H1 (cell line): Measurements from ENCODE around the gene GH2. TPM values are rescaled to one million over a fixed set of nuclear protein-coding genes. Genes with fewer than 3 reads are reported as not detected.

Source experiments
- CTCF ChIA-PET: fragments of 300-600 bp; sonication (Branson Sonifier 250); formaldehyde crosslinking; loops from one replicate; lab custom pipeline; 2021; ENCODE audit not compliant: partially characterized antibody; lab: Charles Lee
- POLR2A ChIA-PET: fragments of 300-600 bp; sonication (Branson Sonifier 250); formaldehyde crosslinking; loops from one replicate; lab custom pipeline; 2021; ENCODE audit warnings: inconsistent platforms; ENCODE audit not compliant: partially characterized antibody; lab: Charles Lee
- DNase-seq, 2 experiments: peaks; one replicate each; pipeline versions ENCODE4 v3.0.0 to v3.0.0-alpha.2; 2010 to 2022; ENCODE audit warnings: low spot score in 2 of 2, low read depth in 1 of 2, mixed read lengths in 1 of 2
- FAIRE-seq: peaks from 2 replicates; lab custom pipeline; 2011; peaks lifted over from hg19 to GRCh38; lab: Jason Lieb, UNC
- H2AFZ ChIP-seq: 2 replicates; pipeline ENCODE4 v1.8.1; 2012; ENCODE audit warnings: low read length, inconsistent platforms
- H2AK5ac ChIP-seq: 2 replicates; pipeline ENCODE4 v1.6.1; 2013; ENCODE audit warnings: low read depth, low read length
- H2BK120ac ChIP-seq: replicated peaks from 2 replicates; pipeline ENCODE3; 2013; ENCODE audit warnings: low read depth, low read length, inconsistent platforms
- H2BK12ac ChIP-seq: 2 replicates; pipeline ENCODE4 v1.6.1; 2013; ENCODE audit warnings: low read depth, low read length
- H2BK15ac ChIP-seq: 2 replicates; pipeline ENCODE4 v1.6.1; 2013; ENCODE audit warnings: low read length
- H2BK20ac ChIP-seq: 2 replicates; pipeline ENCODE4 v1.6.1; 2013; ENCODE audit warnings: low read length
- H2BK5ac ChIP-seq: 2 replicates; pipeline ENCODE4 v1.6.1; 2013; ENCODE audit warnings: low read depth, low read length
- H3K14ac ChIP-seq: 2 replicates; pipeline ENCODE4 v1.6.1; 2013; ENCODE audit warnings: inconsistent platforms; ENCODE audit not compliant: insufficient read length
- H3K18ac ChIP-seq: 2 replicates; pipeline ENCODE4 v1.6.1; 2013; ENCODE audit warnings: low read length; ENCODE audit errors: extremely low read depth
- H3K23ac ChIP-seq: 2 replicates; pipeline ENCODE4 v1.6.1; 2013; ENCODE audit warnings: inconsistent platforms; ENCODE audit not compliant: insufficient read length
- H3K23me2 ChIP-seq: 2 replicates; pipeline ENCODE4 v1.6.1; 2013; ENCODE audit warnings: low read depth, low read length
- H3K27ac ChIP-seq: 2 replicates; pipeline ENCODE4 v1.6.1; 2011; ENCODE audit warnings: low read depth, low read length, inconsistent platforms
- H3K27me3 ChIP-seq, 4 experiments: replicated peaks in 1 of 4; 1 replicate in 1 of 4; 2 replicates in 3 of 4; pipeline versions ENCODE4 v1.6.1 to v1.8.1; 2011 to 2013; ENCODE audit warnings: low read length in 3 of 4, mild to moderate bottlenecking in 3 of 4, inconsistent platforms in 2 of 4, mixed read lengths in 2 of 4, moderate library complexity in 1 of 4; ENCODE audit not compliant: control insufficient read depth in 3 of 4, insufficient read depth in 3 of 4; ENCODE audit errors: extremely low read depth in 1 of 4
- H3K36me3 ChIP-seq, 4 experiments: 2 replicates each; pipeline versions ENCODE4 v1.6.1 to v1.8.1; 2011 to 2013; ENCODE audit warnings: mild to moderate bottlenecking in 4 of 4, low read length in 3 of 4, moderate library complexity in 2 of 4, control low read depth in 1 of 4, inconsistent platforms in 1 of 4; ENCODE audit not compliant: insufficient read depth in 4 of 4, control insufficient read depth in 2 of 4
- H3K4ac ChIP-seq: replicated peaks from 2 replicates; pipeline ENCODE3; 2013; ENCODE audit warnings: low read length, low read depth, mixed read lengths, inconsistent platforms; ENCODE audit not compliant: insufficient read length
- H3K4me1 ChIP-seq, 4 experiments: replicated peaks in 1 of 4; 1 replicate in 1 of 4; 2 replicates in 3 of 4; pipeline versions ENCODE4 v1.6.1 to v1.8.1; 2011 to 2013; ENCODE audit warnings: low read length in 3 of 4, inconsistent platforms in 2 of 4, mixed read lengths in 1 of 4; ENCODE audit not compliant: insufficient read depth in 4 of 4, control insufficient read depth in 3 of 4
- H3K4me2 ChIP-seq, 2 experiments: 2 replicates each; pipeline versions ENCODE4 v1.6.1 to v1.8.1; 2011 to 2013; ENCODE audit warnings: low read depth in 2 of 2, low read length in 2 of 2, control low read depth in 1 of 2, inconsistent platforms in 1 of 2, mild to moderate bottlenecking in 1 of 2; ENCODE audit not compliant: insufficient read depth in 1 of 2
- H3K4me3 ChIP-seq, 4 experiments: fragments of 200-600, 300-600 bp in 1 of 4; sonication (generic), shearing (Covaris generic), sonication (Bioruptor Twin) in 1 of 4; 2 replicates each; pipeline versions ENCODE4 v1.5.1 to v1.8.1; 2011 to 2016; ENCODE audit warnings: low read length in 4 of 4, low read depth in 3 of 4, control low read depth in 2 of 4, inconsistent platforms in 2 of 4, mild to moderate bottlenecking in 2 of 4, mixed read lengths in 1 of 4, moderate library complexity in 1 of 4; ENCODE audit not compliant: insufficient read depth in 2 of 4; ENCODE audit errors: extremely low read depth in 1 of 4
- H3K56ac ChIP-seq: replicated peaks from 2 replicates; pipeline ENCODE3; 2013; ENCODE audit warnings: low read depth, mild to moderate bottlenecking, mixed read lengths, low read length, inconsistent platforms; ENCODE audit not compliant: insufficient read length
- H3K79me1 ChIP-seq: 2 replicates; pipeline ENCODE4 v1.6.1; 2013; ENCODE audit warnings: low read depth, low read length, control low read depth
- H3K79me2 ChIP-seq, 2 experiments: 2 replicates each; pipeline versions ENCODE4 v1.6.1 to v1.8.1; 2012 to 2013; ENCODE audit warnings: low read length in 2 of 2, mild to moderate bottlenecking in 2 of 2, inconsistent platforms in 1 of 2; ENCODE audit not compliant: insufficient read depth in 2 of 2, control insufficient read depth in 1 of 2
- H3K9ac ChIP-seq, 4 experiments: replicated peaks in 1 of 4; 1 replicate in 1 of 4; 2 replicates in 3 of 4; pipeline versions ENCODE4 v1.6.1 to v1.8.1; 2011 to 2013; ENCODE audit warnings: low read depth in 3 of 4, low read length in 3 of 4, control low read depth in 2 of 4, mild to moderate bottlenecking in 2 of 4, moderate library complexity in 2 of 4, inconsistent platforms in 1 of 4; ENCODE audit errors: extremely low read depth in 1 of 4
- H3K9me3 ChIP-seq, 2 experiments: 2 replicates each; pipeline versions ENCODE4 v1.6.1 to v1.8.1; 2012 to 2013; ENCODE audit warnings: mild to moderate bottlenecking in 2 of 2, moderate library complexity in 2 of 2, control low read depth in 1 of 2, inconsistent platforms in 1 of 2, low read depth in 1 of 2, low read length in 1 of 2, mixed read lengths in 1 of 2; ENCODE audit not compliant: insufficient read depth in 2 of 2
- H4K20me1 ChIP-seq, 2 experiments: replicated peaks in 1 of 2; 2 replicates each; pipeline versions ENCODE3 to v1.8.1; 2011 to 2013; ENCODE audit warnings: inconsistent platforms in 2 of 2, low read length in 2 of 2, mild to moderate bottlenecking in 1 of 2; ENCODE audit not compliant: insufficient read depth in 2 of 2, control insufficient read depth in 1 of 2
- H4K5ac ChIP-seq: 2 replicates; pipeline ENCODE4 v1.6.1; 2013; ENCODE audit warnings: low read length, low read depth, mixed read lengths, inconsistent platforms; ENCODE audit not compliant: insufficient read length
- H4K8ac ChIP-seq: 2 replicates; pipeline ENCODE4 v1.8.0; 2013; ENCODE audit warnings: mild to moderate bottlenecking, moderate library complexity, low read length, inconsistent platforms; ENCODE audit not compliant: insufficient read depth; ENCODE audit errors: extremely low read depth
- H4K91ac ChIP-seq: replicated peaks from 2 replicates; pipeline ENCODE3; 2013; ENCODE audit warnings: low read length, mixed read lengths, inconsistent platforms; ENCODE audit not compliant: insufficient read length
- JUN ChIP-seq: IDR thresholded peaks from 2 replicates; pipeline ENCODE4 v1.6.1; 2011; ENCODE audit warnings: low read depth, mild to moderate bottlenecking, improper control_type of control experiment, low read length
- TBP ChIP-seq: IDR thresholded peaks from 2 replicates; pipeline ENCODE4 v1.6.1; 2011; ENCODE audit warnings: low read depth, low read length, improper control_type of control experiment
- TEAD4 ChIP-seq: IDR thresholded peaks from 2 replicates; pipeline ENCODE4 v1.6.1; 2012; ENCODE audit warnings: low read depth, low read length, inconsistent platforms, mixed read lengths
- WGBS, 2 experiments: shearing (Covaris generic) in 1 of 2; methylation state at CpG; one replicate each; pipeline versions ENCODE4 v1.1.6 to v1.1.7; 2013 to 2015; ENCODE audit warnings: low lambda C conversion rate in 2 of 2, mixed read lengths in 2 of 2, inconsistent platforms in 1 of 2, low coverage in 1 of 2, missing lambda C conversion rate in 1 of 2; ENCODE audit not compliant: insufficient replicate concordance in 2 of 2, insufficient coverage in 1 of 2, insufficient read length in 1 of 2; ENCODE audit errors: extremely low coverage in 1 of 2, missing lambda C conversion rate in 1 of 2; 5-methylcytosine and 5-hydroxymethylcytosine counted together
- polyA plus RNA-seq, 7 experiments: library from polyadenylated mRNA; depleted of rRNA in 3 of 7; stranded (reverse) in 5 of 7; unstranded in 2 of 7; fragments of >200 nt in 5 of 7; fragments of 200-250 nt in 2 of 7; gene quantifications; 1 replicate in 5 of 7; 2 replicates in 1 of 7; 4 replicates in 1 of 7; pipeline versions ENCODE4 v1.2.1 to v1.2.3, GENCODE V29; 2011 to 2013; ENCODE audit warnings: missing spikeins in 2 of 7, mixed read lengths in 2 of 7
- total RNA-seq: library from RNA; stranded (reverse); fragmentation: NEBNext Ultra II Directional; extraction: Animal tissue kit (Norgen Biotek cat#: 25700); gene quantifications from 2 replicates; pipeline ENCODE4 v1.2.1, GENCODE V29; 2021
- TF ChIP-seq, protein P1 (sequence below), 3 experiments: IDR thresholded peaks; 1 replicate in 2 of 3; 2 replicates in 1 of 3; pipeline versions ENCODE4 v1.5.1 to v1.6.1; 2011; ENCODE audit warnings: low read length in 3 of 3, mild to moderate bottlenecking in 3 of 3, inconsistent platforms in 2 of 3, low read depth in 1 of 3, moderate library complexity in 1 of 3; ENCODE audit not compliant: insufficient read depth in 1 of 3; ENCODE audit errors: control extremely low read depth in 1 of 3

The GH2 gene
- total and polyA plus RNA-seq, 2 of the 8 experiments (the other 6 are each of a cell fraction or from before 2014, with no cell fraction given): 0.60 to 1.5 TPM

DNA sequence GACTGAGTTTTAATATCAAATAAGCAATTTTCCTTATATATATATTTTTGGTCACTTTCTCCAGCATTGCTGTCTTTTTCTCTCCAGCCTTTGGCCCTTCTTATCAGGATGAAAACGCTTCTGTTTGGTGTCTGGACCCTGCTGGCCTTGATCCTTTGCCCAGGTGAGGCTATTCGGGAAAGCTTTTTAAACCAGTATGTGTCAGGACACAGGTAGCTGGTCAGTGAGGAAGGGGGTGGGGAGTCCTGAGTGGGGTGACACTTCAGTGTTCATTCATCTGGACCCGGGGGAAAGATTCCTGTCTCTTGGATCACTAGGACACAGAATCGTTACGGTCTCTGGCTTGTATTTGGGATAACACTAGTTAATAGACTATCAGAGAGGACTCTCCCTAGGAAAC, 27.0 kb downstream of the GH2 start:
- H2AK5ac ChIP-seq: no peak overlapping the region
- H2BK20ac ChIP-seq: no peak overlapping the region
- H4K5ac ChIP-seq: no peak overlapping the region
- H3K79me1 ChIP-seq: no peaks in the 10 kb centered on the region
- no peak overlapping the region for H4K8ac ChIP-seq
- H2BK5ac ChIP-seq: no peak overlapping the region
- no peak overlapping the region for H3K27ac ChIP-seq
- H2BK15ac ChIP-seq: no peak overlapping the region
- H3K27me3 ChIP-seq: peaks cover 0 to 2% (median 1%) of the 10 kb centered on the region in 4 experiments; a peak in 3 of 7 replicates
- WGBS, 2 experiments: 88% methylated on average over 5 of the region's 5 CpGs; no CpG with 5 or more reads in 1 of the 2 experiments
- H4K20me1 ChIP-seq: no peaks in the 10 kb centered on the region
- FAIRE-seq (no peak), DNase-seq (no peak)
- no peak overlapping the region for H3K23ac ChIP-seq
- H3K36me3 ChIP-seq: no peaks in the 10 kb centered on the region
- TF ChIP-seq TBP (no peak), TEAD4 (no peak), JUN (no peak)
- TF ChIP-seq, protein P1, sequence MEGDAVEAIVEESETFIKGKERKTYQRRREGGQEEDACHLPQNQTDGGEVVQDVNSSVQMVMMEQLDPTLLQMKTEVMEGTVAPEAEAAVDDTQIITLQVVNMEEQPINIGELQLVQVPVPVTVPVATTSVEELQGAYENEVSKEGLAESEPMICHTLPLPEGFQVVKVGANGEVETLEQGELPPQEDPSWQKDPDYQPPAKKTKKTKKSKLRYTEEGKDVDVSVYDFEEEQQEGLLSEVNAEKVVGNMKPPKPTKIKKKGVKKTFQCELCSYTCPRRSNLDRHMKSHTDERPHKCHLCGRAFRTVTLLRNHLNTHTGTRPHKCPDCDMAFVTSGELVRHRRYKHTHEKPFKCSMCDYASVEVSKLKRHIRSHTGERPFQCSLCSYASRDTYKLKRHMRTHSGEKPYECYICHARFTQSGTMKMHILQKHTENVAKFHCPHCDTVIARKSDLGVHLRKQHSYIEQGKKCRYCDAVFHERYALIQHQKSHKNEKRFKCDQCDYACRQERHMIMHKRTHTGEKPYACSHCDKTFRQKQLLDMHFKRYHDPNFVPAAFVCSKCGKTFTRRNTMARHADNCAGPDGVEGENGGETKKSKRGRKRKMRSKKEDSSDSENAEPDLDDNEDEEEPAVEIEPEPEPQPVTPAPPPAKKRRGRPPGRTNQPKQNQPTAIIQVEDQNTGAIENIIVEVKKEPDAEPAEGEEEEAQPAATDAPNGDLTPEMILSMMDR (IDR thresholded peaks at IDR 0.05; ENCODE audit: control extremely low read depth in 1 of 3, insufficient read depth in 1 of 3, low read depth in 1 of 3, low read length in 3 of 3): no peak
- CTCF ChIA-PET: interaction anchor here (0.8 to 8.9 kb wide), 4 partner anchors 8 to 28 kb away, joined by 4 to 77 read pairs (median 26); partner anchors contain the start of gene GH2
- H3K79me2 ChIP-seq: no peaks in the 10 kb centered on the region
- no peak overlapping the region for H3K4me3 ChIP-seq
- no peak overlapping the region for H3K4ac ChIP-seq
- no peaks in the 10 kb centered on the region for H3K4me1 ChIP-seq
- H2AFZ ChIP-seq: no peak overlapping the region
- H2BK120ac ChIP-seq: no peak overlapping the region
- H2BK12ac ChIP-seq: no peak overlapping the region
- no peaks in the 10 kb centered on the region for H3K23me2 ChIP-seq
- no peak overlapping the region for H3K14ac ChIP-seq
- no peak overlapping the region for H3K4me2 ChIP-seq
- no peak overlapping the region for H4K91ac ChIP-seq
- no peak overlapping the region for H3K9ac ChIP-seq
- H3K18ac ChIP-seq: no peak overlapping the region
- no peak overlapping the region for H3K56ac ChIP-seq
- POLR2A ChIA-PET: no interaction called here
- H3K9me3 ChIP-seq: no peaks in the 10 kb centered on the region
